PFSK-1 (cell line): ENCODE results near the gene MT1G.

Experiments used
- FOXP2 ChIP-seq: optimal IDR thresholded peaks from 2 replicates; pipeline ENCODE3; 2011; ENCODE audit warnings: borderline replicate concordance, control low read depth, inconsistent platforms; ENCODE audit not compliant: insufficient read depth; ENCODE audit errors: extremely low read length, extremely low read depth
- POLR2AphosphoS5 ChIP-seq: IDR thresholded peaks from 2 replicates; pipeline ENCODE4 v1.6.1; 2012; ENCODE audit warnings: low read depth, mild to moderate bottlenecking, control low read depth, low read length, moderate library complexity
- SIN3A ChIP-seq: IDR thresholded peaks from 2 replicates; pipeline ENCODE4 v1.6.1; 2012; ENCODE audit warnings: mild to moderate bottlenecking, low read length, moderate library complexity, borderline replicate concordance; ENCODE audit not compliant: insufficient read depth
- TAF1 ChIP-seq: IDR thresholded peaks from 2 replicates; pipeline ENCODE4 v1.6.1; 2012; ENCODE audit warnings: low read length, control low read depth, borderline replicate concordance; ENCODE audit not compliant: insufficient read depth
- TF ChIP-seq, protein P1 (sequence below), 2 experiments: IDR thresholded peaks; 2 replicates each; pipeline versions ENCODE4 v1.6.1 to v1.8.0; 2011 to 2012; ENCODE audit warnings: low read depth in 2 of 2, low read length in 2 of 2, control low read depth in 1 of 2, inconsistent platforms in 1 of 2, mild to moderate bottlenecking in 1 of 2, moderate library complexity in 1 of 2; ENCODE audit not compliant: insufficient read depth in 1 of 2

The MT1G gene

GRCh38 chr16:56649271-56649670 is 18.6 kb downstream of the MT1G start:
- TF ChIP-seq, protein P1, sequence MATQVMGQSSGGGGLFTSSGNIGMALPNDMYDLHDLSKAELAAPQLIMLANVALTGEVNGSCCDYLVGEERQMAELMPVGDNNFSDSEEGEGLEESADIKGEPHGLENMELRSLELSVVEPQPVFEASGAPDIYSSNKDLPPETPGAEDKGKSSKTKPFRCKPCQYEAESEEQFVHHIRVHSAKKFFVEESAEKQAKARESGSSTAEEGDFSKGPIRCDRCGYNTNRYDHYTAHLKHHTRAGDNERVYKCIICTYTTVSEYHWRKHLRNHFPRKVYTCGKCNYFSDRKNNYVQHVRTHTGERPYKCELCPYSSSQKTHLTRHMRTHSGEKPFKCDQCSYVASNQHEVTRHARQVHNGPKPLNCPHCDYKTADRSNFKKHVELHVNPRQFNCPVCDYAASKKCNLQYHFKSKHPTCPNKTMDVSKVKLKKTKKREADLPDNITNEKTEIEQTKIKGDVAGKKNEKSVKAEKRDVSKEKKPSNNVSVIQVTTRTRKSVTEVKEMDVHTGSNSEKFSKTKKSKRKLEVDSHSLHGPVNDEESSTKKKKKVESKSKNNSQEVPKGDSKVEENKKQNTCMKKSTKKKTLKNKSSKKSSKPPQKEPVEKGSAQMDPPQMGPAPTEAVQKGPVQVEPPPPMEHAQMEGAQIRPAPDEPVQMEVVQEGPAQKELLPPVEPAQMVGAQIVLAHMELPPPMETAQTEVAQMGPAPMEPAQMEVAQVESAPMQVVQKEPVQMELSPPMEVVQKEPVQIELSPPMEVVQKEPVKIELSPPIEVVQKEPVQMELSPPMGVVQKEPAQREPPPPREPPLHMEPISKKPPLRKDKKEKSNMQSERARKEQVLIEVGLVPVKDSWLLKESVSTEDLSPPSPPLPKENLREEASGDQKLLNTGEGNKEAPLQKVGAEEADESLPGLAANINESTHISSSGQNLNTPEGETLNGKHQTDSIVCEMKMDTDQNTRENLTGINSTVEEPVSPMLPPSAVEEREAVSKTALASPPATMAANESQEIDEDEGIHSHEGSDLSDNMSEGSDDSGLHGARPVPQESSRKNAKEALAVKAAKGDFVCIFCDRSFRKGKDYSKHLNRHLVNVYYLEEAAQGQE (IDR thresholded peaks at IDR 0.05; ENCODE audit: insufficient read depth in 1 of 2, low read depth in 2 of 2, low read length in 2 of 2) = no peak
- no peak for TF ChIP-seq POLR2AphosphoS5
- TF ChIP-seq SIN3A = no peak
- TF ChIP-seq TAF1 = no peak
- TF ChIP-seq FOXP2 = no peak

GRCh38 chr16:56647641-56648431 is 20.0 kb downstream of the MT1G start:
- no peak for TF ChIP-seq SIN3A
- no peak for TF ChIP-seq POLR2AphosphoS5
- TF ChIP-seq TAF1 = no peak
- TF ChIP-seq FOXP2 = no peak
- TF ChIP-seq, protein P1 (IDR thresholded peaks at IDR 0.05; ENCODE audit: insufficient read depth in 1 of 2, low read depth in 2 of 2, low read length in 2 of 2) = no peak

GRCh38 chr16:56645838-56646237 is 22.0 kb downstream of the MT1G start:
- no peak for TF ChIP-seq TAF1
- TF ChIP-seq, protein P1 (IDR thresholded peaks at IDR 0.05; ENCODE audit: insufficient read depth in 1 of 2, low read depth in 2 of 2, low read length in 2 of 2) = peak in 1 of 2 experiments; percentile 82; a peak in 2 of 4 replicates

- TF ChIP-seq FOXP2 (no peak), POLR2AphosphoS5 (no peak), TAF1 (no peak), SIN3A (no peak)
Measured at GRCh38 chr16:56645311-56645710, 22.6 kb downstream of the MT1G start.

GRCh38 chr16:56643833-56644232 is 24.0 kb downstream of the MT1G start:
- TF ChIP-seq, protein P1 (IDR thresholded peaks at IDR 0.05; ENCODE audit: insufficient read depth in 1 of 2, low read depth in 2 of 2, low read length in 2 of 2) = peak in 1 of 2 experiments; percentile 71; a peak in 2 of 4 replicates
- no peak for TF ChIP-seq TAF1
